Measurements from ENCODE around the gene NBAS. TPM values are rescaled to one million over a fixed set of nuclear protein-coding genes. Genes with fewer than 3 reads are reported as not detected.

Gene NBAS
- total and polyA plus RNA-seq, 2 of the 4 experiments (the other 2 are of a cell fraction) = 22.3 to 105 TPM

- POLR2A ChIA-PET (ENCODE audit: unreplicated experiment) = no interaction called here
Measured at GRCh38 chr2:15580451-15580850, 19.3 kb upstream of the NBAS start.

More at GRCh38 chr2:15580451-15580850, 19.3 kb upstream of the NBAS start:
- Histone ChIP-seq H3K4ac (ENCODE audit: low read depth, low read length) (no peak overlapping the region), H3K18ac (ENCODE audit: low read depth, low read length) (no peak overlapping the region), H2AK5ac (ENCODE audit: low read depth, low read length) (no peak overlapping the region), H3K14ac (replicated peaks; ENCODE audit: low read depth, low read length) (no peak overlapping the region), H3K9me3 (ENCODE audit: control insufficient read depth, insufficient read depth, low read length) (no peaks in the 10 kb centered on the region), H3K4me1 (ENCODE audit: control insufficient read depth, insufficient read depth, low read length) (no peaks in the 10 kb centered on the region), H3K4me3 (ENCODE audit: insufficient read depth, low read depth, low read length) (no peak overlapping the region), H3K9ac (ENCODE audit: low read depth, low read length) (no peak overlapping the region), H3K36me3 (ENCODE audit: control insufficient read depth, insufficient read depth, low read length) (no peaks in the 10 kb centered on the region), H3K23ac (ENCODE audit: low read depth, low read length) (no peak overlapping the region), H3K79me1 (ENCODE audit: low read depth in 1 of 2, low read length in 2 of 2) (no peaks in the 10 kb centered on the region), H4K5ac (ENCODE audit: low read depth, low read length) (no peak overlapping the region), H2BK20ac (ENCODE audit: low read depth, low read length) (no peak overlapping the region), H3K27ac (ENCODE audit: insufficient read depth, low read length) (no peak overlapping the region), H3K27me3 (ENCODE audit: control insufficient read depth, insufficient read depth, low read length) (peaks cover 2% of the 10 kb centered on the region; the same call in 1 of the 2 replicates), H4K91ac (ENCODE audit: insufficient read depth, low read depth, low read length) (no peak overlapping the region), H3K4me2 (ENCODE audit: low read depth, low read length) (no peak overlapping the region), H4K8ac (ENCODE audit: low read depth in 2 of 2, low read length in 2 of 2) (no peak overlapping the region), H3K9me1 (ENCODE audit: insufficient read depth, low read length) (no peaks in the 10 kb centered on the region), H2BK15ac (ENCODE audit: low read depth, low read length) (no peak overlapping the region), H2BK120ac (ENCODE audit: low read depth, low read length) (no peak overlapping the region), H2BK5ac (ENCODE audit: low read depth, low read length, poor library complexity, severe bottlenecking) (no peak overlapping the region), H3K56ac (ENCODE audit: extremely low read depth, insufficient read depth, low read length) (no peak overlapping the region), H2AFZ (replicated peaks; ENCODE audit: low read length, poor library complexity) (no peak overlapping the region), H2AK9ac (replicated peaks; ENCODE audit: low read depth, low read length, poor library complexity) (no peak overlapping the region), H4K20me1 (ENCODE audit: insufficient read depth, low read length) (no peaks in the 10 kb centered on the region)
- ATAC-seq (ENCODE audit: low read depth) = no peak
- in situ Hi-C loops (cut with MboI; ENCODE audit: low sequenced_read_pairs) = loop anchor here (10.0 to 25.0 kb wide), 3 partner anchors 543 to 1156 kb away; no protein-coding TSS in a partner anchor
- intact Hi-C loops (cut with micrococcal nuclease) = no loop called here
- CTCF ChIA-PET = no interaction called here
- WGBS, 2 experiments (ENCODE audit: extremely low coverage in 2 of 2, insufficient read length in 1 of 2) = 88% methylated on average over 1 of the region's 2 CpGs; no CpG with 5 or more reads in 1 of the 2 experiments
- TF ChIP-seq FOS (IDR thresholded peaks at IDR 0.05; ENCODE audit: low read depth, low read length) (no peak), MXI1 (IDR thresholded peaks at IDR 0.05; ENCODE audit: borderline replicate concordance, low read depth, low read length) (no peak), SMC3 (IDR thresholded peaks at IDR 0.05; ENCODE audit: low read depth, low read length) (no peak), RFX5 (IDR thresholded peaks at IDR 0.05; ENCODE audit: low read depth, low read length) (no peak), POLR2A (IDR thresholded peaks at IDR 0.05; ENCODE audit: low read depth, low read length) (no peak), CHD1 (IDR thresholded peaks at IDR 0.05; ENCODE audit: low read depth, low read length) (no peak), RCOR1 (IDR thresholded peaks at IDR 0.05; ENCODE audit: insufficient replicate concordance, low read length) (no peak), CEBPB (IDR thresholded peaks at IDR 0.05; ENCODE audit: low read depth, low read length) (no peak), RAD21 (IDR thresholded peaks at IDR 0.05; ENCODE audit: low read length) (no peak), MAFK (IDR thresholded peaks at IDR 0.05; ENCODE audit: low read depth, low read length) (no peak), NFE2L2 (IDR thresholded peaks at IDR 0.05; ENCODE audit: low read depth, low read length) (no peak), BHLHE40 (IDR thresholded peaks at IDR 0.05; ENCODE audit: low read depth, low read length) (no peak), USF2 (IDR thresholded peaks at IDR 0.05; ENCODE audit: low read depth, low read length) (no peak)
- DNase-seq = no peak
- dilution Hi-C loops (cut with HindIII; ENCODE audit: low sequenced_read_pairs, unreplicated experiment) = no loop called here
- BruUV-seq (replicated peaks) = no TSS peak

All from IMR-90 (cell line).